ENCODE measurements around the gene DCLK3. TPM values are rescaled to one million over a fixed set of nuclear protein-coding genes. Genes with fewer than 3 reads are reported as not detected.

The DCLK3 gene
- total RNA-seq, 1 donor from 2014 or later: 0.10 TPM

DNA sequence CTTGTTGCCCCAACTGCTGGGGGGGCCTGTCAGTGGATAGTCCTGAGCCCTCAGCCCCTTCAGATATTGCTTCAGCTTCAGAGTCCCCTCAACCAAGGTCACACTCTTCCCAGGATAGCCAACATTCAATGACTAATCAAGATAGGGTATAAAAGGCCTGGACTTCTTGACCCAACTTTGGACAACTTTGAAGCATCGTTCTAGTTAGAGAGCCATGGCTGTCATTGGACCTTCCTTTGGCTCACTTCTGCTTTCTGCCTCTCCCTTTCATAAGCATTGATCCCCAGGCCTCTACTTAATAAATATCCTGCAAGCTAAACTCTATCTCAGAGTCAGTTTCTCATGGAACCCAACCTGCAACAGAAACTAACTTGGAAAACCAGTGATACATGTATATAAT is 31.3 kb upstream of the DCLK3 start:
- Mint-ChIP-seq H3K27ac (no peak overlapping the region), H3K9me3 (no peaks in the 10 kb centered on the region), H3K4me1 (ENCODE audit: unreplicated experiment) (no peaks in the 10 kb centered on the region), H3K27me3 (peaks cover 18% of the 10 kb centered on the region), H3K4me3 (no peak overlapping the region), H3K36me3 (no peaks in the 10 kb centered on the region)
- DNase-seq (ENCODE audit: extremely low spot score, unreplicated experiment): no peak
- TF ChIP-seq, protein P1, sequence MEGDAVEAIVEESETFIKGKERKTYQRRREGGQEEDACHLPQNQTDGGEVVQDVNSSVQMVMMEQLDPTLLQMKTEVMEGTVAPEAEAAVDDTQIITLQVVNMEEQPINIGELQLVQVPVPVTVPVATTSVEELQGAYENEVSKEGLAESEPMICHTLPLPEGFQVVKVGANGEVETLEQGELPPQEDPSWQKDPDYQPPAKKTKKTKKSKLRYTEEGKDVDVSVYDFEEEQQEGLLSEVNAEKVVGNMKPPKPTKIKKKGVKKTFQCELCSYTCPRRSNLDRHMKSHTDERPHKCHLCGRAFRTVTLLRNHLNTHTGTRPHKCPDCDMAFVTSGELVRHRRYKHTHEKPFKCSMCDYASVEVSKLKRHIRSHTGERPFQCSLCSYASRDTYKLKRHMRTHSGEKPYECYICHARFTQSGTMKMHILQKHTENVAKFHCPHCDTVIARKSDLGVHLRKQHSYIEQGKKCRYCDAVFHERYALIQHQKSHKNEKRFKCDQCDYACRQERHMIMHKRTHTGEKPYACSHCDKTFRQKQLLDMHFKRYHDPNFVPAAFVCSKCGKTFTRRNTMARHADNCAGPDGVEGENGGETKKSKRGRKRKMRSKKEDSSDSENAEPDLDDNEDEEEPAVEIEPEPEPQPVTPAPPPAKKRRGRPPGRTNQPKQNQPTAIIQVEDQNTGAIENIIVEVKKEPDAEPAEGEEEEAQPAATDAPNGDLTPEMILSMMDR (conservative IDR thresholded peaks at IDR 0.05): no peak

DNA sequence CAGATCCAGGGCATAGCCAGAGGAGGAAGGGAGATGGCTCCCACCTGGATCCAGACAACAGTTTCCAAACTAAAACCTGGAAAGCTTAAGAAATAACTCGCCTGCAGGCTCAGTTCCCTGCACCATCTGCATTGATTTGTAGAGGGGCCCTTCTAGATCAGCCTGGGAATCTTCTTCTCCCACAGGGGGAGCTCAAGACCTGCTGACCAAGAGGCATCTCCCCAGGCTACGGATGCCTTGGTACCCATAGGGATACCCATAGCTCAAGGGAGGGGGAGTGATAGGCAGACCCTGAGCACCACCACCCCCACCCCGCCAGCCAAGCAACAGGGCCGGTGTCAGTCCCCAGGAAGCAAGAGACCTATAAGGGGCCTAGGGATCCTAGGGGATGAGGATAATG is 28.0 kb upstream of the DCLK3 start:
- H3K27me3 Mint-ChIP-seq: peaks cover 24% of the 10 kb centered on the region
- no peaks in the 10 kb centered on the region for H3K9me3 Mint-ChIP-seq
- TF ChIP-seq, protein P1 (conservative IDR thresholded peaks at IDR 0.05): peak; percentile 66
- no peak overlapping the region for H3K27ac Mint-ChIP-seq
- H3K4me1 Mint-ChIP-seq (ENCODE audit: unreplicated experiment): no peaks in the 10 kb centered on the region
- DNase-seq (ENCODE audit: extremely low spot score, unreplicated experiment): no peak
- H3K36me3 Mint-ChIP-seq: no peaks in the 10 kb centered on the region
- H3K4me3 Mint-ChIP-seq: no peak overlapping the region

DNA sequence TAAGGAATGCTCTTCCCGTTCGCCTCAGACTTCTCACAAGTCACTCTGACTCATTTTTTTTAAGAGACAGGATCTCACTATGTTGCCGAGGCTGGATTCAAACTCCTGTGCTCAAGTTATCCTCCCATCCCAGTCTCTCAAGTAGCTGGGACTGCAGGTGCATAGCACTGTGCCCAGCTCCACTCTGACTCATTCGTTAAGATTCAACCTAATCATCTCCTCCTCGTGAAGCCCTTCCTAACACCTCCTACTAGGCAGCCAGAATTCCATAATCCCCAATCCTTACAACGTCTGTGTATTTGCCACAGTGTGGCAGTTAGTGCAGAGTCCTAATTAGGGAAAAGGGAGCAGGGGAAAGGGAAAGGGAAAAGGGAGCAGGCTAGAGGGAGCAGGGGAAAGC is 26.4 kb upstream of the DCLK3 start:
- DNase-seq (ENCODE audit: extremely low spot score, unreplicated experiment): no peak
- H3K9me3 Mint-ChIP-seq: no peaks in the 10 kb centered on the region
- no peaks in the 10 kb centered on the region for H3K36me3 Mint-ChIP-seq
- H3K27ac Mint-ChIP-seq: no peak overlapping the region
- no peaks in the 10 kb centered on the region for H3K4me1 Mint-ChIP-seq (ENCODE audit: unreplicated experiment)
- H3K27me3 Mint-ChIP-seq: peaks cover 24% of the 10 kb centered on the region
- TF ChIP-seq, protein P1 (conservative IDR thresholded peaks at IDR 0.05): no peak
- H3K4me3 Mint-ChIP-seq: no peak overlapping the region

DNA sequence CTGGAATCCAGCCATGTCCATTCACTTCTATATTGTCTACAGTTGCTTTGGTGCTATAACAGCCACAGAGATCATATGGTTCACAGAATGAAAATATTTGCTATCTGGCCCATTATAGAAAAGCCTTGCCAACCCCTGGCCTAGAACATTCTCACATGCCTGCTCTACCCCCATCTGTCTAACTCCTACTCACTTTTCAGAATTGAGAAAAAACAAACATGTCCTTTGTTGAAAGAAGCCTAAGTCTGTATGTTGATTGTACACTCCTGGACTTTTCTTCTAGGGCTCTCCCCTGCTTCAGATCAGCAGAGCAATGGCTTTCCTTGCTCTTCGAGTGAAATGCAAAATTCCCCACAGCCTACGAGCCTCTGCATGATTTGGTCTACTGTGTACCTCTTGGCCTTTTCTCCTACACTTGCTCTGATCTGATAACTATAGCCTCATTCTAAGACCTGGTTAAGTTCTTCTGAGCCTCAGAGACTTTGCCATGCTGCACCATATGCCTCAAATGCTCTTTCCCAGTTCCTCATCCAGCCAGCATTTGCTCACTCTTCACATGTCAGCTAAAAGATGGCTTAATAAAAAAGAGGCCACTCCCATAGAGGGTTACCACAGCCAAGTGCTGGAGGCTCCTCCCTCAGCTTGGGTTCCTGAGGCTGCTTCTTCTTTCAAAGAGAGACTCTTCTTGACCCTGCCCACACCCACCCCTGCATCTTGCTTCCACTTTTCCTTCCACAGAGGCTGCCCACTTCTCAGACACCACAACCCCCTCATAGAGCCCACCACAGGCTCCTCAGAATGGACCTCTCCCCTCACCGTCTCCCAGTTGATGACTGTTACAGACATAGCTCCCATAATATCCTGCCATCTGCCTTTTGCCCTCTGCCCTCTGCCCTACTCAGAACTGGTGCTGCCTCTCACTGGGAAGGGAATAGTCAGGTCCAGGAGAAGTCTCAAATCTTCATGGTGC is 22.9 kb upstream of the DCLK3 start:
- DNase-seq (ENCODE audit: extremely low spot score, unreplicated experiment): no peak
- Mint-ChIP-seq H3K4me3 (no peak overlapping the region), H3K4me1 (ENCODE audit: unreplicated experiment) (peaks cover 4% of the 10 kb centered on the region), H3K27me3 (peaks cover 16% of the 10 kb centered on the region), H3K27ac (no peak overlapping the region), H3K36me3 (no peaks in the 10 kb centered on the region), H3K9me3 (no peaks in the 10 kb centered on the region)
- TF ChIP-seq, protein P1 (conservative IDR thresholded peaks at IDR 0.05): no peak

DNA sequence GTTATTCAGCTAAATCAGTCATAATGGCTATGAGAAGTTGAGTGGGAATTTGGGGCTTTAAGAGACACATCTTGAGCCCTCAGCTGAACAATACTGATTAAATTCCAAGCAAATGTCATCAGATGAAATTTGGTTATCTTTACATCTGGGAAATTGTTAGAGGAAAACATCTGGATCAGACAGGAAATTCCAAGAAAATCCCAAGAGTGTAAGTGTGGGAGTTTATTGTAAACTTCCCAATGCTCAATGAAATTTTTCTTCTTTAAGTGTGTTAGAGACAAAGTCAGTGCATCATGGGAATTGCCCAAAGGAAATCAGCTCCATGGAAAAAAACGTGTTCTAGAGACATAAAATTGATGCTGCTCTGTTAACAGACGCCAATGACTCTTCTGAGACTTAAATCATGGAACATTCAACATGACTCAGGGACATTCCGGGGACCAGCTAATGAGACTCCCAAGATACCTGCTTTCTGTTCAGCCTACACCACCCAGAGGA is 19.8 kb upstream of the DCLK3 start:
- Mint-ChIP-seq H3K27me3 (no peaks in the 10 kb centered on the region), H3K4me1 (ENCODE audit: unreplicated experiment) (peaks cover 4% of the 10 kb centered on the region), H3K9me3 (no peaks in the 10 kb centered on the region), H3K4me3 (no peak overlapping the region), H3K36me3 (no peaks in the 10 kb centered on the region), H3K27ac (no peak overlapping the region)
- no peak for DNase-seq (ENCODE audit: extremely low spot score, unreplicated experiment)
- TF ChIP-seq, protein P1 (conservative IDR thresholded peaks at IDR 0.05): no peak

Measured in type B pancreatic cell (in vitro differentiated cells).